Measurements from ENCODE around the gene CNNM2.

Gene CNNM2

GRCh38 chr10:102948176-102948575, 30.1 kb downstream of the CNNM2 start:
- no peak overlapping the region for H3K27ac ChIP-seq
- intact Hi-C loops (cut with DNase I; ENCODE audit: low total_unique reads), result no loop called here

GRCh38 chr10:102948786-102949185, 30.7 kb downstream of the CNNM2 start:
- Histone ChIP-seq H3K4me1 (peaks cover 0 to 46% (median 6%) of the 10 kb centered on the region in 4 donors), H3K27me3 (no peaks in the 10 kb centered on the region), H3K4me3 (no peak overlapping the region), H3K36me3 (no peaks in the 10 kb centered on the region), H3K27ac (no peak overlapping the region), H3K9me3 (no peaks in the 10 kb centered on the region)
- no peak for TF ChIP-seq CTCF (IDR thresholded peaks at IDR 0.05)
- intact Hi-C loops (cut with DNase I; ENCODE audit: low total_unique reads), result no loop called here
- DNase-seq, result no peak

More at GRCh38 chr10:102948176-102948575, 30.1 kb downstream of the CNNM2 start:
- no peak overlapping the region for H3K4me3 ChIP-seq
- H3K9me3 ChIP-seq, result no peaks in the 10 kb centered on the region
- no peak for TF ChIP-seq CTCF (IDR thresholded peaks at IDR 0.05)
- no peaks in the 10 kb centered on the region for H3K27me3 ChIP-seq
- DNase-seq, result no peak
- H3K36me3 ChIP-seq, result no peaks in the 10 kb centered on the region
- peaks cover 0 to 46% (median 6%) of the 10 kb centered on the region in 4 donors for H3K4me1 ChIP-seq

- no peak for DNase-seq
- no peak for TF ChIP-seq CTCF (IDR thresholded peaks at IDR 0.05)
- intact Hi-C loops (cut with DNase I; ENCODE audit: low total_unique reads), result no loop called here
Measured at GRCh38 chr10:102949916-102950315, 31.8 kb downstream of the CNNM2 start.

GRCh38 chr10:102951316-102951715, 33.2 kb downstream of the CNNM2 start:
- Histone ChIP-seq H3K4me1 (peaks cover 0 to 23% (median 0%) of the 10 kb centered on the region in 4 donors), H3K9me3 (no peaks in the 10 kb centered on the region), H3K27me3 (no peaks in the 10 kb centered on the region), H3K36me3 (no peaks in the 10 kb centered on the region), H3K27ac (no peak overlapping the region), H3K4me3 (no peak overlapping the region)
- no peak for DNase-seq
- intact Hi-C loops (cut with DNase I; ENCODE audit: low total_unique reads), result no loop called here
- no peak for TF ChIP-seq CTCF (IDR thresholded peaks at IDR 0.05)

More at GRCh38 chr10:102949916-102950315, 31.8 kb downstream of the CNNM2 start:
- peaks cover 0 to 37% (median 4%) of the 10 kb centered on the region in 4 donors for H3K4me1 ChIP-seq
- H3K4me3 ChIP-seq, result no peak overlapping the region
- H3K9me3 ChIP-seq, result no peaks in the 10 kb centered on the region
- no peak overlapping the region for H3K27ac ChIP-seq
- no peaks in the 10 kb centered on the region for H3K27me3 ChIP-seq
- H3K36me3 ChIP-seq, result no peaks in the 10 kb centered on the region

- no peaks in the 10 kb centered on the region for H3K36me3 ChIP-seq
- no peaks in the 10 kb centered on the region for H3K9me3 ChIP-seq
- intact Hi-C loops (cut with DNase I; ENCODE audit: low total_unique reads), result no loop called here
- no peak for DNase-seq
- H3K27me3 ChIP-seq, result no peaks in the 10 kb centered on the region
- no peak overlapping the region for H3K4me3 ChIP-seq
- H3K4me1 ChIP-seq, result peaks cover 0 to 4% (median 0%) of the 10 kb centered on the region in 4 donors
- no peak for TF ChIP-seq CTCF (IDR thresholded peaks at IDR 0.05)
- H3K27ac ChIP-seq, result no peak overlapping the region
Measured at GRCh38 chr10:102959360-102959759, 41.3 kb downstream of the CNNM2 start.

GRCh38 chr10:102960157-102960556, 42.1 kb downstream of the CNNM2 start:
- no peaks in the 10 kb centered on the region for H3K27me3 ChIP-seq
- no peak overlapping the region for H3K4me3 ChIP-seq
- no peaks in the 10 kb centered on the region for H3K9me3 ChIP-seq
- no peak for TF ChIP-seq CTCF (IDR thresholded peaks at IDR 0.05)
- intact Hi-C loops (cut with DNase I; ENCODE audit: low total_unique reads), result no loop called here
- no peak overlapping the region for H3K27ac ChIP-seq
- no peaks in the 10 kb centered on the region for H3K36me3 ChIP-seq
- H3K4me1 ChIP-seq, result peaks cover 0 to 6% (median 0%) of the 10 kb centered on the region in 4 donors
- DNase-seq, result no peak
